SK-N-SH treated with all-trans-retinoic acid at 6 μM for 48 hours (cell line): ENCODE measurements around the gene RAB4B.

Source experiments
- SNAI2 ChIP-seq: fragments of 250-450 bp; sonication (Bioruptor Pico); IDR thresholded peaks from 2 replicates; pipeline ENCODE4 v1.5.0; 2020; ENCODE audit warnings: mild to moderate bottlenecking, moderate library complexity
- TCF4 ChIP-seq: fragments of 250-450 bp; sonication (Bioruptor Pico); IDR thresholded peaks from 2 replicates; pipeline ENCODE4 v1.8.0; 2021; ENCODE audit warnings: mild to moderate bottlenecking, moderate library complexity, borderline replicate concordance
- ZFP3 ChIP-seq: fragments of 250-450 bp; sonication (Bioruptor Pico); IDR thresholded peaks from 2 replicates; pipeline ENCODE4 v1.5.0; 2020; ENCODE audit warnings: mild to moderate bottlenecking, moderate library complexity
- ZFP30 ChIP-seq: fragments of 450-650 bp; formaldehyde crosslinking; IDR thresholded peaks from 2 replicates; pipeline ENCODE4 v1.5.0; 2022; ENCODE audit warnings: mild to moderate bottlenecking, moderate library complexity
- ZNF565 ChIP-seq: fragments of 450-650 bp; formaldehyde crosslinking; conservative IDR thresholded peaks from 2 replicates; pipeline ENCODE4 v1.5.0; 2020; ENCODE audit warnings: low read depth, mild to moderate bottlenecking, moderate library complexity
- TF ChIP-seq, protein P1 (sequence below): fragments of 250-450 bp; sonication (Bioruptor Pico); IDR thresholded peaks from 2 replicates; pipeline ENCODE4 v1.8.0; 2021; ENCODE audit warnings: low read depth, mild to moderate bottlenecking, moderate library complexity, borderline replicate concordance

DNA sequence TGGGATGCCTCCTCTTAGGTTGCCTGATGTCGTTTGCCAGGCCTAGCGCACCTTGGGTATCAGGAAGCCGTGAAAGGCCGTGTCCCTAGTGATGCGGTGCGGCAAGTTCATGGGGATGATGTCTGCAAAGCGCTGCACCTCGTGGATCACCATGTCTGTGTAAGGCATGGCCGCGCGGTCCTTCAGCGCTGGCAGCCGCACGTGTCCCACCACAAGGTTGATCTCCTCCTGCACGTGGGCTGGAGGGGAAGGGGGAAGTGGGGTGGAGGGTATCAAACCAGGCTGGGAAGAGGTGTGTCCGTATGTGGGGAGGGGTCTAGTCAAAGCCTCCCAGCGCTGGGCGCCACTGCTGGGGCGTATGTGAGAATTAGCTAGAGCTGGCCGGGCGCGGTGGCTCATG, 44.1 kb downstream of the RAB4B start:
- TF ChIP-seq ZFP3 (CRISPR knock-in tag), result no peak
- no peak for TF ChIP-seq SNAI2 (CRISPR knock-in tag)
- no peak for TF ChIP-seq ZNF565
- no peak for TF ChIP-seq ZFP30 (CRISPR knock-in tag)
- TF ChIP-seq, protein P1, sequence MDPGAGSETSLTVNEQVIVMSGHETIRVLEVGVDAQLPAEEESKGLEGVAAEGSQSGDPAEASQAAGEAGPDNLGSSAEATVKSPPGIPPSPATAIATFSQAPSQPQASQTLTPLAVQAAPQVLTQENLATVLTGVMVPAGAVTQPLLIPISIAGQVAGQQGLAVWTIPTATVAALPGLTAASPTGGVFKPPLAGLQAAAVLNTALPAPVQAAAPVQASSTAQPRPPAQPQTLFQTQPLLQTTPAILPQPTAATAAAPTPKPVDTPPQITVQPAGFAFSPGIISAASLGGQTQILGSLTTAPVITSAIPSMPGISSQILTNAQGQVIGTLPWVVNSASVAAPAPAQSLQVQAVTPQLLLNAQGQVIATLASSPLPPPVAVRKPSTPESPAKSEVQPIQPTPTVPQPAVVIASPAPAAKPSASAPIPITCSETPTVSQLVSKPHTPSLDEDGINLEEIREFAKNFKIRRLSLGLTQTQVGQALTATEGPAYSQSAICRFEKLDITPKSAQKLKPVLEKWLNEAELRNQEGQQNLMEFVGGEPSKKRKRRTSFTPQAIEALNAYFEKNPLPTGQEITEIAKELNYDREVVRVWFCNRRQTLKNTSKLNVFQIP (CRISPR knock-in tag), result no peak
- TF ChIP-seq TCF4 (CRISPR knock-in tag), result no peak
